Body of pancreas (tissue), 4 donors: Measurements from ENCODE around the gene TBCA. TPM values are rescaled to one million over a fixed set of nuclear protein-coding genes. Genes with fewer than 3 reads are reported as not detected.

Experiments
- ATAC-seq: fragments of 150-250 bp; one replicate; pipeline ENCODE4 v1.9.1; 2016
- DNase-seq, 4 donors: peaks; one replicate each; pipeline ENCODE4 v3.0.0-alpha.2; 2019
- H3K27ac ChIP-seq, 4 donors: fragments of 200-600 bp; sonication (generic); 1 replicate in 3 of 4; 2 replicates in 1 of 4; pipeline versions ENCODE4 v1.5.1 to v1.6.1; 2016 to 2019; ENCODE audit warnings: mild to moderate bottlenecking in 1 of 4, mixed read lengths in 1 of 4, moderate library complexity in 1 of 4
- H3K27me3 ChIP-seq, 2 donors: fragments of 200-600 bp; sonication (generic); one replicate each; pipeline ENCODE4 v1.6.0; 2016; ENCODE audit warnings: mild to moderate bottlenecking in 1 of 2
- H3K36me3 ChIP-seq, 2 donors: fragments of 200-600 bp; sonication (generic); replicated peaks in 1 of 2; 2 replicates each; pipeline ENCODE4 v1.5.1; 2016; ENCODE audit warnings: low read depth in 2 of 2; ENCODE audit not compliant: insufficient read depth in 1 of 2
- H3K4me1 ChIP-seq: fragments of 200-600 bp; sonication (generic); one replicate; pipeline ENCODE4 v1.6.0; 2016
- H3K4me3 ChIP-seq, 2 donors: fragments of 200-600 bp; sonication (generic); 1 replicate in 1 of 2; 2 replicates in 1 of 2; pipeline ENCODE4 v1.5.1; 2016 to 2019
- H3K9me3 ChIP-seq, 3 donors: fragments of 200-600 bp; sonication (generic); 1 replicate in 2 of 3; 2 replicates in 1 of 3; pipeline ENCODE4 v1.5.1; 2016
- POLR2A ChIP-seq, 3 donors: fragments of 450-650 bp; IDR thresholded peaks; one replicate each; pipeline ENCODE4 v1.6.1; 2016; ENCODE audit warnings: antibody characterized with exemption in 3 of 3, mild to moderate bottlenecking in 2 of 3
- WGBS, 2 donors: methylation state at CpG; one replicate each; pipeline ENCODE4 v1.1.5; 2017; 5-methylcytosine and 5-hydroxymethylcytosine counted together
- intact Hi-C: fragments of 100-400 bp; cut with DNase I; formaldehyde crosslinking; loops from one replicate; pipeline ENCODE4 v1.15.1; 2023
- total RNA-seq, 2 donors: library from RNA; depleted of rRNA; stranded (reverse); fragments of >200 nt; gene quantifications; one replicate each; pipeline ENCODE4 v1.1.0, GENCODE V29; 2016
- TF ChIP-seq, protein P1 (sequence below), 7 experiments: fragments of 450-650 bp in 4 of 7; fragments of 200-600 bp in 3 of 7; sonication (generic) in 3 of 7; IDR thresholded peaks; one replicate each; pipeline ENCODE4 v1.5.1; 2016 to 2019; ENCODE audit warnings: antibody characterized with exemption in 7 of 7

The TBCA gene
- total RNA-seq, 2 donors from 2014 or later: 63.6 to 77.8 TPM

DNA sequence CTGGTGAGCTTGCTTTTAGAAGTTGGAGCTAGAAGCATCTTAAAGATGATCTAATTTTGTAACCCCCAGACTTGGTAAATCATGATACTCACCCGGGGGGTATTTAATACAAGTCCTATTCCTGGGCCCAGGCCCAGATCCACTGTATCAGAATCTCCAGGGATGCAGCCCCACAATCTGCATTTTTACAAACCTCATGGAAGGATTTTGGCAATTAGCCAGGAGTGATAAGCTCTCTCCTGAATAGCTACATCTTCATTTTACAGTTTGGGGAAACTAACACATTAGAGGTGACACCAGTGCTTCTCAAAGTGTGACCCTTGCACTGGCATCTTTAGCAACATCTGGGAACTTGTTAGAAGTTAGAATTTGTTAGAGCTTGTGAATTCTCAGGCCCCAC lies 106.5 kb downstream of the TBCA start:
- no peak for TF ChIP-seq POLR2A (IDR thresholded peaks at IDR 0.05)
- TF ChIP-seq, protein P1, sequence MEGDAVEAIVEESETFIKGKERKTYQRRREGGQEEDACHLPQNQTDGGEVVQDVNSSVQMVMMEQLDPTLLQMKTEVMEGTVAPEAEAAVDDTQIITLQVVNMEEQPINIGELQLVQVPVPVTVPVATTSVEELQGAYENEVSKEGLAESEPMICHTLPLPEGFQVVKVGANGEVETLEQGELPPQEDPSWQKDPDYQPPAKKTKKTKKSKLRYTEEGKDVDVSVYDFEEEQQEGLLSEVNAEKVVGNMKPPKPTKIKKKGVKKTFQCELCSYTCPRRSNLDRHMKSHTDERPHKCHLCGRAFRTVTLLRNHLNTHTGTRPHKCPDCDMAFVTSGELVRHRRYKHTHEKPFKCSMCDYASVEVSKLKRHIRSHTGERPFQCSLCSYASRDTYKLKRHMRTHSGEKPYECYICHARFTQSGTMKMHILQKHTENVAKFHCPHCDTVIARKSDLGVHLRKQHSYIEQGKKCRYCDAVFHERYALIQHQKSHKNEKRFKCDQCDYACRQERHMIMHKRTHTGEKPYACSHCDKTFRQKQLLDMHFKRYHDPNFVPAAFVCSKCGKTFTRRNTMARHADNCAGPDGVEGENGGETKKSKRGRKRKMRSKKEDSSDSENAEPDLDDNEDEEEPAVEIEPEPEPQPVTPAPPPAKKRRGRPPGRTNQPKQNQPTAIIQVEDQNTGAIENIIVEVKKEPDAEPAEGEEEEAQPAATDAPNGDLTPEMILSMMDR (IDR thresholded peaks at IDR 0.05): no peak
- no peak overlapping the region for H3K27ac ChIP-seq
- ATAC-seq: no peak
- no peaks in the 10 kb centered on the region for H3K9me3 ChIP-seq
- intact Hi-C loops: no loop called here
- H3K27me3 ChIP-seq: no peaks in the 10 kb centered on the region
- no peak for DNase-seq
- H3K4me1 ChIP-seq: no peaks in the 10 kb centered on the region
- H3K4me3 ChIP-seq: no peak overlapping the region
- H3K36me3 ChIP-seq: no peaks in the 10 kb centered on the region
- WGBS, 2 donors: 61 to 67% methylated on average over 1 of the region's 1 CpG

DNA sequence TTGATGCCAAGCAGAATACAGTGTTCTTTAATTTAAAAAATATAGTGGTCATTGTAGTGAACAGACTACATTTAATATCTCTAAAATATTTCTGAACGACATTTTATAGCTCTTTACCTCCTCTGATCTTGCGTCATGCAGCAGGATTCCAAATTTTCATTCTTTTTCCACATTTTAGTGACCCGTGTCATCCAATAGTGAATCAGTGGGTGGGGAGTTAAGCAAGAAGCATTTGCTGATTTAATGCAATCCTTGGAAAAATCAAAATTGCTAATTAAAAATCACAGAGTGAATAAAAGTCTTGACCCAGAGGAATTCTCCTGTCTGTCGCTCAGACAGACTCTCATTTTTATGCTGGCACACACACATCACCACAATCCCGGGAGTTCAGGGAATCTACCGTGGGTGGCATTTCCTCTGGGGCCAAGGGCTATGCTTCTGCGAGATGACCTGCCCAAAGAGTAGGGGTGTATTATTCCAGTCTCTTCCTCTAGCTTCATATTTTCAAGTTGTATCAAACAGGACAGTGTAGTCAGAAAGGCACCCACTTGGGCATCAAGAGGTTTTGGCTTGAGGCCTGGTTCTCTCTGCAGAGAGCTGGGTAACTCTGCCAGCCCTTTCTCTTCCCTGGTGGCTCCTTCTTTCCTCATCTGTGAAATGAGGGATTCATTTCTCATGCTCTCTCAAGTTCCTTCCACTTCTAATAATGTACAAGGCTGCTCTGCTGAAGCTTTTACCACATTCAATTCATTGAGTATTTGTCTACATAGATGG lies 112.9 kb downstream of the TBCA start:
- 74 to 84% methylated on average over 7 of the region's 7 CpGs for WGBS, 2 donors
- no peak for DNase-seq
- no peaks in the 10 kb centered on the region for H3K27me3 ChIP-seq
- TF ChIP-seq POLR2A (IDR thresholded peaks at IDR 0.05): no peak
- TF ChIP-seq, protein P1 (IDR thresholded peaks at IDR 0.05): no peak
- H3K27ac ChIP-seq: no peak overlapping the region
- H3K4me1 ChIP-seq: no peaks in the 10 kb centered on the region
- ATAC-seq: no peak
- intact Hi-C loops: no loop called here
- H3K36me3 ChIP-seq: no peaks in the 10 kb centered on the region
- H3K9me3 ChIP-seq: no peaks in the 10 kb centered on the region
- H3K4me3 ChIP-seq: no peak overlapping the region

DNA sequence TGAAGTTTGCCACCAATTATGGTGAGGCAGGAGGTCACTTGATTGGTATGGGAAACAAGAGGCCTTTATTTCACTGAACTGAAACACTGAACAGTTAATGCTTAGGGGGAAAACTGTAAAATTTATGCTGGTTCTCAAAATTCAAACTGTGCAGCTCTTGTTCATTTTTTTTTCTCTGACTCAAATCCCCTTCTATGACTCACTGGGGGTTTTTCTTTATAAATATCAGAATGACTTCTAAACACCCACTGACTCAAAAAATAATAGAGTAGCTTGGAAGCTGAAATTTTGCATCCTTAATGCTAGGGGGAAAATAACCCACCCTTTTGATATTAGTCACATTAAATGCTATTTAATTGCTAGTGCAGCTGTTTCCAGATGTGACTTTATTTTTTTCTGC lies 113.5 kb downstream of the TBCA start:
- TF ChIP-seq, protein P1 (IDR thresholded peaks at IDR 0.05): no peak
- TF ChIP-seq POLR2A (IDR thresholded peaks at IDR 0.05): no peak
- Histone ChIP-seq H3K27me3 (no peaks in the 10 kb centered on the region), H3K9me3 (no peaks in the 10 kb centered on the region), H3K4me1 (no peaks in the 10 kb centered on the region), H3K27ac (no peak overlapping the region), H3K4me3 (no peak overlapping the region), H3K36me3 (no peaks in the 10 kb centered on the region)
- DNase-seq: no peak
- intact Hi-C loops: no loop called here
- ATAC-seq: no peak

DNA sequence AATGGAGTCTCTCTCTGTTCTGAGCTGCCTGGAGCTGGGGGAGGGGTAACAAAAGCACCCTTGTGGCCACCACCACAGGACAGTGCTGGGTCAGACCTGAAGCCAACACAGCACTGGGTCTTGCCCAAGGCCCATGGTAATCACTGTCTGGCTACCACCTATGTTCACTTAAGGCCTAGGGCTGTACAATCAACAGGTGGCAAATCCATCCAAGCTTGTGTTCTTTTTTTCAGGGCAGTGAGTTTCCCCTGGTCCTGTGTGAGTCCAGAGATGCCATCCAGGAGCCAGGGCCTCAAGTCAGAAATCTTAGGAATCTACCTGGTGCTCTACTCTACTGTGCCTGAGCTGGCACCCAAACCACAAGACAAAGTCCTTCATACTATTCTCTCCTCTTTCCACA lies 117.5 kb downstream of the TBCA start:
- TF ChIP-seq, protein P1 (IDR thresholded peaks at IDR 0.05): no peak
- TF ChIP-seq POLR2A (IDR thresholded peaks at IDR 0.05): no peak

DNA sequence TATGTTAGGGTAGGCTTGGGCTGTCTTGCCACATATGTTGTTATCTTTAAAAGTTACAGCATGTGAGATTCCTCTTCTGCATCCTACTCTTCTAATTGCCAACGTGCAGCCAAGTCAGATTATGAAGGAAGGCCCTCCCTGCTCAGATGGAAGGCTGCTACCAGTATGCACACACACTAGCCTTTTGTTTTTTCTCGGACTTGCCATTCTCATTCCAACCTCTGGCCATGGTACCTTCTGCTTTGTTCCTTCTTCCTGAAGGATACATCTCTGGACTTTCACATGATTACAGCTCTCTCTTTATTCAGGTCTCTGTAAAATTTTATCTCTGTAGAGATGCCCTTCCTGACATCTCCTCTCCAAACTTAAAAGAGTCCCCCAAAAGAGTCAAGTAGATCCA lies 124.8 kb downstream of the TBCA start:
- H3K9me3 ChIP-seq: no peaks in the 10 kb centered on the region
- TF ChIP-seq, protein P1 (IDR thresholded peaks at IDR 0.05): no peak
- no peak for TF ChIP-seq POLR2A (IDR thresholded peaks at IDR 0.05)
- no peak overlapping the region for H3K27ac ChIP-seq
- H3K4me3 ChIP-seq: no peak overlapping the region
- no peaks in the 10 kb centered on the region for H3K36me3 ChIP-seq
- intact Hi-C loops: no loop called here
- ATAC-seq: no peak
- no peaks in the 10 kb centered on the region for H3K4me1 ChIP-seq
- H3K27me3 ChIP-seq: no peaks in the 10 kb centered on the region
- no peak for DNase-seq
- WGBS, 2 donors: 23 to 30% methylated on average over 2 of the region's 2 CpGs

More for the DNA sequence above, 117.5 kb downstream of the TBCA start:
- DNase-seq (no peak), ATAC-seq (no peak)
- no peak overlapping the region for H3K27ac ChIP-seq
- intact Hi-C loops: no loop called here
- H3K4me1 ChIP-seq: no peaks in the 10 kb centered on the region
- no peak overlapping the region for H3K4me3 ChIP-seq
- no peaks in the 10 kb centered on the region for H3K9me3 ChIP-seq
- no peaks in the 10 kb centered on the region for H3K27me3 ChIP-seq
- no peaks in the 10 kb centered on the region for H3K36me3 ChIP-seq
